HL-60 (cell line): ENCODE results near the gene ITFG1.
"Not testable (repeated sequence)": the region's sequence is repeated elsewhere in the genome, so short reads cannot be mapped to it uniquely, and the experiment has no call there.

Source experiments
- DNase-seq, 2 experiments: peaks; one replicate each; pipeline ENCODE4 v3.0.0-alpha.2; 2010 to 2020; ENCODE audit warnings: low read depth in 1 of 2, low spot score in 1 of 2
- H3K27ac ChIP-seq: fragments of 250-450 bp; sonication (Bioruptor Pico); replicated peaks from 2 replicates; pipeline ENCODE4 v1.5.1; 2020; ENCODE audit warnings: mild to moderate bottlenecking, moderate library complexity
- H3K27me3 ChIP-seq: fragments of 250-450 bp; sonication (Bioruptor Pico); 2 replicates; pipeline ENCODE4 v1.5.1; 2021; ENCODE audit warnings: mild to moderate bottlenecking, moderate library complexity; ENCODE audit not compliant: insufficient read depth, poor library complexity, severe bottlenecking
- H3K4me3 ChIP-seq: replicated peaks from 2 replicates; pipeline ENCODE4 v1.5.1; 2011; ENCODE audit warnings: mild to moderate bottlenecking, control low read depth, low read length; ENCODE audit not compliant: insufficient read depth
- GABPA ChIP-seq: IDR thresholded peaks from 2 replicates; pipeline ENCODE4 v1.6.1; 2012; ENCODE audit warnings: low read depth
- POLR2AphosphoS5 ChIP-seq: IDR thresholded peaks from 2 replicates; pipeline ENCODE4 v1.6.1; 2012; ENCODE audit warnings: low read depth
- SPI1 ChIP-seq: IDR thresholded peaks from 2 replicates; pipeline ENCODE4 v1.6.1; 2012; ENCODE audit warnings: low read depth, mild to moderate bottlenecking, borderline replicate concordance
- TF ChIP-seq, protein P1 (sequence below): IDR thresholded peaks from one replicate; pipeline ENCODE4 v1.5.1; 2011; ENCODE audit warnings: low read length, control low read depth, inconsistent platforms; ENCODE audit not compliant: insufficient read depth
- TF ChIP-seq, protein P2 (sequence below): IDR thresholded peaks from 2 replicates; pipeline ENCODE4 v1.6.1; 2012; ENCODE audit warnings: low read depth; ENCODE audit not compliant: insufficient replicate concordance

The ITFG1 gene

DNA sequence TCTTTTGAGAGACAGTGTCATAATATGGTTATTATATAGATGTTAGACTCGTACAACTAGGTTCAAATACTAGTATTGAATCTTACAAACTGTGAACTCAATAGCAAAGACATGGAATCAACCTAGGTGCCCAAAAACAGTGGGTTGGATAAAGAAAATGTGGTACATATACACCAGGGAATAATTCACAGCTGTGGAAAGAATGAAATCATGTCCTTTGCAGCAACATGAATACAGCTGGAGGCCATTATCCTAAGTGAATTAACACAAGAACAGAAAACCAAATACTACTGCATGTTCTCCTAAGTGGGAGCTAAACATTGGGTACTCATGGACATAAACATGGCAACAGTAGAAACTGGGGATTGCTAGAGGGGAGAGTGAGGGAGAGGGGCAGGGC lies 8.4 kb upstream of the ITFG1 start:
- H3K27me3 ChIP-seq, result no peaks in the 10 kb centered on the region
- TF ChIP-seq GABPA (no peak), SPI1 (no peak), POLR2AphosphoS5 (no peak)
- TF ChIP-seq, protein P1, sequence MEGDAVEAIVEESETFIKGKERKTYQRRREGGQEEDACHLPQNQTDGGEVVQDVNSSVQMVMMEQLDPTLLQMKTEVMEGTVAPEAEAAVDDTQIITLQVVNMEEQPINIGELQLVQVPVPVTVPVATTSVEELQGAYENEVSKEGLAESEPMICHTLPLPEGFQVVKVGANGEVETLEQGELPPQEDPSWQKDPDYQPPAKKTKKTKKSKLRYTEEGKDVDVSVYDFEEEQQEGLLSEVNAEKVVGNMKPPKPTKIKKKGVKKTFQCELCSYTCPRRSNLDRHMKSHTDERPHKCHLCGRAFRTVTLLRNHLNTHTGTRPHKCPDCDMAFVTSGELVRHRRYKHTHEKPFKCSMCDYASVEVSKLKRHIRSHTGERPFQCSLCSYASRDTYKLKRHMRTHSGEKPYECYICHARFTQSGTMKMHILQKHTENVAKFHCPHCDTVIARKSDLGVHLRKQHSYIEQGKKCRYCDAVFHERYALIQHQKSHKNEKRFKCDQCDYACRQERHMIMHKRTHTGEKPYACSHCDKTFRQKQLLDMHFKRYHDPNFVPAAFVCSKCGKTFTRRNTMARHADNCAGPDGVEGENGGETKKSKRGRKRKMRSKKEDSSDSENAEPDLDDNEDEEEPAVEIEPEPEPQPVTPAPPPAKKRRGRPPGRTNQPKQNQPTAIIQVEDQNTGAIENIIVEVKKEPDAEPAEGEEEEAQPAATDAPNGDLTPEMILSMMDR, result no peak
- TF ChIP-seq, protein P2, sequence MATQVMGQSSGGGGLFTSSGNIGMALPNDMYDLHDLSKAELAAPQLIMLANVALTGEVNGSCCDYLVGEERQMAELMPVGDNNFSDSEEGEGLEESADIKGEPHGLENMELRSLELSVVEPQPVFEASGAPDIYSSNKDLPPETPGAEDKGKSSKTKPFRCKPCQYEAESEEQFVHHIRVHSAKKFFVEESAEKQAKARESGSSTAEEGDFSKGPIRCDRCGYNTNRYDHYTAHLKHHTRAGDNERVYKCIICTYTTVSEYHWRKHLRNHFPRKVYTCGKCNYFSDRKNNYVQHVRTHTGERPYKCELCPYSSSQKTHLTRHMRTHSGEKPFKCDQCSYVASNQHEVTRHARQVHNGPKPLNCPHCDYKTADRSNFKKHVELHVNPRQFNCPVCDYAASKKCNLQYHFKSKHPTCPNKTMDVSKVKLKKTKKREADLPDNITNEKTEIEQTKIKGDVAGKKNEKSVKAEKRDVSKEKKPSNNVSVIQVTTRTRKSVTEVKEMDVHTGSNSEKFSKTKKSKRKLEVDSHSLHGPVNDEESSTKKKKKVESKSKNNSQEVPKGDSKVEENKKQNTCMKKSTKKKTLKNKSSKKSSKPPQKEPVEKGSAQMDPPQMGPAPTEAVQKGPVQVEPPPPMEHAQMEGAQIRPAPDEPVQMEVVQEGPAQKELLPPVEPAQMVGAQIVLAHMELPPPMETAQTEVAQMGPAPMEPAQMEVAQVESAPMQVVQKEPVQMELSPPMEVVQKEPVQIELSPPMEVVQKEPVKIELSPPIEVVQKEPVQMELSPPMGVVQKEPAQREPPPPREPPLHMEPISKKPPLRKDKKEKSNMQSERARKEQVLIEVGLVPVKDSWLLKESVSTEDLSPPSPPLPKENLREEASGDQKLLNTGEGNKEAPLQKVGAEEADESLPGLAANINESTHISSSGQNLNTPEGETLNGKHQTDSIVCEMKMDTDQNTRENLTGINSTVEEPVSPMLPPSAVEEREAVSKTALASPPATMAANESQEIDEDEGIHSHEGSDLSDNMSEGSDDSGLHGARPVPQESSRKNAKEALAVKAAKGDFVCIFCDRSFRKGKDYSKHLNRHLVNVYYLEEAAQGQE, result no peak
- no peak overlapping the region for H3K27ac ChIP-seq
- H3K4me3 ChIP-seq, result no peak overlapping the region
- no peak for DNase-seq

DNA sequence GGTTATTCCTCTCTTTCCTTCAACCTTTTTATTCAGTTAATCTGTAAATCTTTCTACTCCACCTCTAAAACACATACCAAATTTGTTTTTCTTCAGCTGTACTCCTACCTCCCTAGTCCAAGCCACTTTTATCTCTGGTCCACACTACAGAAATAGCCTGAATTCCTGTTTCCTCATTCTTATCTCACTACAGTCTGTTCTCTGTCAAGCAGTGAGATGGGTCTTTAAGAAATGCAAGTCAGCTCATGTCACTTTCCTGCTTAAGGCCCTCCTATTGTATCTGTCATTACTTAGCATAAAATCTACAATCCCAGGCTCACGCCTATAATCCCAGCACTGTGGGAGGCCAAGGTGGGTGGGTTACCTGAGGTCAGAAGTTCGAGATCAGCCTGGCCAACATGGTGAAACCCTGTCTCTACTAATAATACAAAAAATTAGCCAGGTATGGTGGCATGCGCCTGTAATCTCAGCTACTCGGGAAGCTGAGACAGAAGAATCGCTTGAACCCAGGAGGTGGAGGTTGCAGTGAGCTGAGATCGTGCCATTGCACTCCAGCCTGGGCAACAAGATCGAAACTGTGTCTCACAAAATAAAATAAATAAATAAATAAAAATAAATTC lies 7.3 kb upstream of the ITFG1 start:
- H3K27me3 ChIP-seq, H3K27ac ChIP-seq, DNase-seq, H3K4me3 ChIP-seq: not testable (repeated sequence)

DNA sequence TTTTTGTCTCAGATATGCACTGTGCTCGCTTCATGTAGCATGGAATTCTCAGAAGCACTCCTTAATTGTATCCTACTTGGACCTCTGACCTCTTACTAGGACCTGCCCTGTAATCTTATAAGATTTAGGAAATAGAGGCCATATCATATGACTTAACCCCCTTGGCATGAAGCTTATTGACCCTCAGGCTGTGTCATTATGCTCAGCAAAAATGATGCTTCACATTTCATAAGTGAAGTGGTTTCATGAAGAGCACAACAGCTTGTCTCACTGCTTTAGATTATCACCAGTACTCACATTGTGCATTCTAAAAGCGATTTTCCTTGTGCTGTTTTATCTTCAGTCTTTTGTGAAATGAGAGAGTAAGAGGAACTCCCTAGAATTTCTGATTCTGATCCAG lies 6.6 kb upstream of the ITFG1 start:
- no peak overlapping the region for H3K4me3 ChIP-seq
- no peaks in the 10 kb centered on the region for H3K27me3 ChIP-seq
- DNase-seq, result no peak
- TF ChIP-seq, protein P2, result no peak
- TF ChIP-seq POLR2AphosphoS5 (no peak), GABPA (no peak), SPI1 (no peak)
- TF ChIP-seq, protein P1, result no peak
- no peak overlapping the region for H3K27ac ChIP-seq

DNA sequence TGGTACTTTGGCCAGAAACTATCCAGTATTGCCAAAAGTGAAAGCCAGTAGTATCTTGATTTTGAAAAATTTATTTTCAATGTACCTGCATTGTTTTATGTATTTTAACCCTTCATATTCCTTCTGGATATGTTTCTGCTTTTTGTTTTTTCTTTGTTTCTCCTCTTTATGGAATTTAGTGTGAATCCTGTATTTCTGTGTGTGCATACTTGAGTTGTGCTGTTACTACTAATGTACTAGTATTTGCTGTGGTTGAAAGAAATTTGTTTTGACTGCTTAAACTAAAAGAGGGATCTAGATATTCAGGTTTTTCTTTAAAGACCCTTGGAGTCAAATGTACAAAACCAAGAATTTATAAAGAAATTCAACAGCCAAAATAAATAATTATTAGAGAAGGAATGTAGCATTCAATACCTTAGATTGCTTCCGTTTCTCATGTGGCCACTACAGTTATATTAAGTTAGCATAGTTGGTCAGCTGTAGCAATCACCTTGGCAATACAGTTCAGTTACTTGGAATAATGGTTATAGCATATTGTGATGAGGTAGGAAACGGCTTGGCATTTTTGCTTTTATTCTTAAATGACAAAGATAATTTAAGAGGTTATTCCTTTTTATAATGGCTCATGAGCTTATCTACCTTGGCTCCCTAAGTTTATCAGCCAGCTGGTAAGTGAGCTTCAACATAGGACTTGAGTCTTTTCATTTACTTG lies 5.2 kb upstream of the ITFG1 start:
- DNase-seq, result no peak
- Histone ChIP-seq H3K4me3 (no peak overlapping the region), H3K27ac (no peak overlapping the region; the same call in 1 of the 2 replicates), H3K27me3 (no peaks in the 10 kb centered on the region)
- TF ChIP-seq POLR2AphosphoS5 (no peak), SPI1 (no peak), GABPA (no peak)
- TF ChIP-seq, protein P2, result no peak
- TF ChIP-seq, protein P1, result no peak
